OCI-M2 (cell line): ENCODE results near the gene EYA4.
"Not testable (repeated sequence)": the region's sequence is repeated elsewhere in the genome, so short reads cannot be mapped to it uniquely, and the experiment has no call there.

Experiments
- DNase-seq: peaks from one replicate; lab custom pipeline; 2025; ENCODE audit not compliant: unreplicated experiment; lab: John Stamatoyannopoulos, UW

EYA4 gene

GRCh38 chr6:133396984-133397348 is 155.8 kb downstream of the EYA4 start:
- DNase-seq, result no peak

GRCh38 chr6:133397601-133398000 is 156.4 kb downstream of the EYA4 start:
- not testable (repeated sequence) for DNase-seq

- DNase-seq, result no peak
These were observed 158.3 kb downstream of the EYA4 start for GRCh38 chr6:133399426-133399825.

DNA sequence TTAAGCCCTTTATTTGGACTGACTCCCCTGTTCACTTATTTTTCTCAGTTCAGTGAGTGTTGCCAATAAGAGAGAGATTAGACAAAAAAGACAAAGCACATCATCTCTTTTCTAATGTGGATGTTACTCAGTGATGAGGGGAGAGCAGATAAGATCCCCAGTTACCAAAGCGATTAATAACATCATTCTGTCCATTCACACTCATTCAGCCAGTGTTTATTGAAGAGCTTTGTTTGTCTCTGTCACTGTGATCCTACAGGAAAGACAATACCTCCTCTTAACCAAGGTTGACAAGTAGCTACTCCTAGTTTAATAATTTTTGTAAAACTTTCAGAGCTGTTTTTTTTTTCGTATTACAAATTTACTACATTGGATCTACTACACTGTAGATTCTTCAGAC is 163.0 kb downstream of the EYA4 start:
- no peak for DNase-seq

DNA sequence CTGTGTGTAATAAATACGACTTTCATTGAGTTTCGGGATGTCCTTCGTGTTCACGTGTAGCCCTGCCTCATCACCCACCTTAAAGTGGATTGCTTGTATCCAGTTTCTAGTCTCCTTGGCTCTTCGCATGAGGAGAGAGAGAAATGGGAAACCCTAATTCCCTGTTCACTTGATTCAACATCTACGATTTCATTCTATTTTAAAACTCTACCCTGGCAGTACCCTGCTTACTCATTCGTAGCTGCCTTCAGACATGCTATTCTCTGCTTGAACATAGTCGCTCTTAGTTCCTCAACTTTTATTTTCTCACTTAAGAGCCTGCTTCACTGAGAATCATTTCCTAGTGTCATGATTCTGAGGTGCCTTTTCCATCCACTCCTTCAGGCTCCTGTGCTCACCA is 163.6 kb downstream of the EYA4 start:
- DNase-seq, result no peak

GRCh38 chr6:133407320-133408100 is 166.4 kb downstream of the EYA4 start:
- DNase-seq, result no peak

DNA sequence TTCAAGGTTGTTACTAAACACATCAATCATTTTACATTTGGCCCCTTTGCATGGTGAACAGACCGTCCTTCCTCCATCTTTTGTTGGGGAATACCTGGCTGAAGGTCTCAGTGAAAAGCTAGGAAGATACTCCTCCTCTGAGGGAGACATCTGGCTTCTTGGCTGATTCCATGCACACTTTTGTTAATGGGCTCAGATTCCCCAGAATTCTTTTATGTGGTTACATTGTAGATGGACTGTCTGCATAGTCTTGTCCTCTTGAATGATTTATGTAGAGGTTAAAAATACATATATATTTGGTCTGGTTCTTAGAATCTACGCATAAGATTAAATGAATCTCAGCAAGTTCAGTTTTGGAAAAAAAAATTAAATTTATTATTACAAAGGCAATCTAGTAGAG is 167.0 kb downstream of the EYA4 start:
- DNase-seq, result no peak

GRCh38 chr6:133408543-133408942 is 167.4 kb downstream of the EYA4 start:
- DNase-seq, result no peak

DNA sequence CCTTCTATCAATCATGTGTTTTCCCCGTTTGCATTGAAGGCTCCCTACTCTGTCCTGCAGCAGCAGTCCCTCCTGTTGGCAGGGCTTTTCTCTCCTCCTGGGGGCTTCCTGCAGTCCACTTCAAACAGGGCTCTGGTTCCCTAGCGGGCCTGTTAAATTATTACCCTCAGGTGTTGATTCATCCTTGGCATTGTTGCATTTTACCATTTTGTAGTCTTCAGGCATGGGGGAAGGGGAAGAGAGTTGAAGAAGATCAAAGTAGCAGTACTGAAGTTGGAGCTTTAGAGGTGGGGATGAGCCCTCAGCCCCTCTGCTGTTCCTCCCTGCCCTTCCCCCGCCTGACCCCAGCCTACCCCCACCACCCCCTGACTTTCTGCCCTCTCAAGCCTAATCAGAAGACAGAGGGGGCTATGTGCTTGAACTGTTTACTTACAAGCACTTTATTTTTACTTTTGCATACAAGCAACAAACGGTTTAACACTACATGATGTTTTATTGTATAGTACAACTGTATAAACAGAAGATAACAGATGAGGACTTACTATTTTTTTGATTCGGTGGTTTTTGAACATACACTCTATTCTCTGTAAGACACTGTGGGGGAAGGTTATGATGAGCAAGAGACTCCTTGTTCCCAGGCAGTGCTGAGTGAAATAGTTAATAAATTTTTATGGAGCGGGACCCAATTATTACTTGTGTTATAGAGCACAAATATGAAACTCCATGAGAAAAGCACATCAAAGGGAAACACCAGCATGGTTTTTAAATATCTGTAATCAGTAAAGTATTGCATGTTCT is 169.7 kb downstream of the EYA4 start:
- no peak for DNase-seq

DNA sequence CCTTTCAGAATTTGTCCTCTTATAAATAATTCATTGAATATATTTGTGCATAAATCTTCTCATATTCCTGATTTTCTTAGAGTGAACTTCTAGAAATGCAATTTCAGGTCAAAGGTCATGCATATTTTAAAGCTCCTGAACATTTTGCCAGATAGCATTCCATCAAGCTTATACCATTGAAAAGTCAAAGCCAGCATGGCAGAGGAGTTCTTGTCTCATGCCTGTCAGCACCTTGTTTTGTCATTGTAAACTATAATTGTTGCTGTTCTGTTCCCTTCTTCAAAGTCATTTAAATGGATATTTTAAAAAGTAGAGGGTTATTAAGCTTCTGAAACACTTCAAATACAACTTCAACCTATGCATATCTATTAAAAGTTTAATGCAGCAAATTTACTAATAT is 170.6 kb downstream of the EYA4 start:
- DNase-seq, result no peak

- no peak for DNase-seq
These were observed 174.1 kb downstream of the EYA4 start for GRCh38 chr6:133415262-133415661.

DNA sequence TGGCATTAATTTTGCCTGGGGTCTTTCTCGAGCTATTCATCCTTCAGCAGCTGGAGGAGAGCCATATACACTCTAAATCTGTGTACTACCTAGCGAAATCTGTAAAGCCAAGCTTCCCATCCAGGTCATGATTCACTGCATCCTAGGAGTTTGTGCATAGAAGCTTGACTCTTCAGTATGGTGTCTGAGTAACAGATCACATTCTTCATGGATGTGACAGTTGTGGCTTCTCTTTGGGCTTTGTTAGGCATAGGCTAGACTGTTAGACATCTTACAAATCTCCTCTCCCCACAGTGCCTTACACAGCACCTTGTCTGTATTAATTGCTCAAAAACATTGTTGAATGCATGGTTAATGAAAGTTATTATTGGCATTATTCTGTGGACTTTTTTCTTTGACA is 177.0 kb downstream of the EYA4 start:
- DNase-seq, result no peak

DNA sequence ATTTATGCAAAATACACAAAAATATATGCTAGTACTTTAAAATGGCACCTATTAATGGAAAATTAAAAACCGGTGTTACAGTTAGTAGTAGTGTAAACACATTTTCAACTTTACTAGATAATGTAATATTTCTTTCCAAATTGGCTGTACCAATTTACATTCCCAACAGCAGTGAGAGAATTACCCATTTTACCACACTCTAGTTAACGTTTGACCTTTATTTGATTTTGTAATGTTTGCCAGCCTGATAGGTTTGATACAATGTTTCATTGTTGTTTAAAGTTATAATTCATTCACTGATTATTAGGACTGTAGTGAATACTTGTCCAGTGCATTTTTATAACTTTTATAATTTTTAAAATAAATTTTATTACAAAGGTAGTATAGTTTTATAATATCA is 182.1 kb downstream of the EYA4 start:
- DNase-seq, result no peak

GRCh38 chr6:133424359-133424758 is 183.2 kb downstream of the EYA4 start:
- no peak for DNase-seq

DNA sequence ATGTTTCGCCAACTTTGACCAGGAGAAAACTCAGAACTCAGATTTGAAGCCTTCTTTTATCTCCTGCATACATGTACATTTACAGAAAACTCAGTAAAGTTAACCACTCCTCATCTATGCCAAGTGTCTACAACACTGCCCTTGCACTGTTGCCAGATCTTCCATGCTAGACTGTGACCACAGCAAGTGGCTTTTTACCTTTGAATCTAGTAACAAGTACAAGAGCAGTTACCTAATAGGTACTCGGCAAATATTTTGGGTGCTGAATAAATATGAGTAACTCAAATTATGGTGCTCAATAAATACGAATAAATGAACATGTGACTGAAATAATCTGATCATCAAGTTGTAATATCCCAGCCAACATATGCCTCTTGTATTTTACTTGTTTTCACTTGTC is 184.9 kb downstream of the EYA4 start:
- DNase-seq, result no peak

GRCh38 chr6:133428295-133428694 is 187.1 kb downstream of the EYA4 start:
- no peak for DNase-seq

DNA sequence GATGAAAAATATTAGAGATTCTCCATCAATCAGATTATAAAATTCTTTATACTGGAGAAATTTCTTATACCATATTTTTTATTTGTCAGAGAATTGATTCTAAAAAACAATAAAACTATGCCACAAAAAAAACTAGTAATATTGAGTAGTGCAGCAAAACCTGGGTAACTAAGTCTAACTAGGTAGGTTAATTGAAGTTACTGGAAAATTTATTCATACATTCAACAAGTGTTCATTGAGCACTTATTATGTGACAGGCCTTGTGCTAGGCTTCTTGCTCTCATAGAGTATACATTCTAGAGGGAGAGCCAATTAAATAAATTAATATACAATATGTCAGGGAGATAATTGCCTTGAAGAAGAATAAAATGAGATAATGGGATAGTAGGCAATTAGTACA is 189.4 kb downstream of the EYA4 start:
- no peak for DNase-seq

DNA sequence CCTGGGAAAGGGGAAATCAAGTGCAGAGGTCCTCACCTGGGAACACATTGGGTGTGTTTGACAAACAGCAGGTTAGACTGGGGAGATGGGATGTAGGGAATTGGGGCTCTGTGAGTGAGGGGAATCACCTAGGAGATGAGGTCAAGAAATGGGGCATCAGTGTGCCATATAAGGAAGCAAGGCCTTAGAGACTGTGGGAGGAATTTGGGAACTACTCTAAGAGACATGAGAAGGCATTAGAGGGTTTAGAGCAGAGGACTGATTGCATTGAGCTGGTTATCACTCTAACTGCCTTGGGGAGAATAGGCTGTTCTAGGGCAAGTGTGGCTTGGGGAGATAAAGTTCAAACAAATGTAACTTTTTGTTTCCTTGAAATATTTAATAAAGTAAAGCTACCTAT is 189.9 kb downstream of the EYA4 start:
- no peak for DNase-seq

DNA sequence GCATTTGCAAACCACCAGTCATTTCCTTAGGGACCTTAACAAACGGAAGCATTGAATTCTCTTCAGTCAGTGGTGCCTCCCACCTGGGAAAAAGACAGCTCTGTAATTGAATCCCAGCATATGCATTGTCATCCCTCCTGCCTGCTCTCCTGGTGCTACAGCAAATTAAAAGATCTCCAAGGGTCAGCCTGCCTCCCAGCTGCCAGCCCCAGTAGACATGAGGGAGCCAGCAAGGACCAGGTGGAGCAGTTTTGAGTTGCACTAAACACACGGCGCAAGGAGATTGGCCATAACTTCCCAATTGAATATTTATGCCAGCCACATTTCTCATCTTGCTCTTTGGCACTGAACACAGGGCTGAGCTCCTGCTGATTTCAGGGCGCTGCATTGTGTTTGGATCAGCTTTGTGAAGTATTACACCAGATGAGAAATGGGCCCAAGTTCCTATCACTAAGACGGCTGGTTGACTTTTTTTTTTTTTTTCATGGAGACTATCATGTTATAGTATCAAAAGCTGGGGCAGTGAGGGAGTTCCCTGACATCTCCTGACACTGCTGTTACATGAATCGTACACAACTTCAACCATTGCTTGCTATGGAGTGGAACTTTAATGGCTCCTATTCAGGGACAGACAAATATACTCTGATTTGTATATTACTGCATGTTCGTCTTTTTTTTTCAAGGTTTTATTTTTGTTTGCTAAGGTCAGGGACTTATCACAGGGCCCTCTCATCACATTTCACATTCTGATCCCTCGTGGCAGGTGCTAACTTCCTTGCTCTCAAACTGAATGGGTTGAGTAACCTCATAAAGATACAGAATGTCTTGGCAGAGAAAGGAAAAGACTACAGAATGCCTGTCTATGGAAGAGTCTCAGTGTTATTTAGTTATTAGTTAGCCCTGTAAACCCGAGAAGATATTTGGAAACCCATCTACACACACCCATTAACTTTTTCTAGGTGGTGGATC is 191.1 kb downstream of the EYA4 start:
- DNase-seq, result no peak

DNA sequence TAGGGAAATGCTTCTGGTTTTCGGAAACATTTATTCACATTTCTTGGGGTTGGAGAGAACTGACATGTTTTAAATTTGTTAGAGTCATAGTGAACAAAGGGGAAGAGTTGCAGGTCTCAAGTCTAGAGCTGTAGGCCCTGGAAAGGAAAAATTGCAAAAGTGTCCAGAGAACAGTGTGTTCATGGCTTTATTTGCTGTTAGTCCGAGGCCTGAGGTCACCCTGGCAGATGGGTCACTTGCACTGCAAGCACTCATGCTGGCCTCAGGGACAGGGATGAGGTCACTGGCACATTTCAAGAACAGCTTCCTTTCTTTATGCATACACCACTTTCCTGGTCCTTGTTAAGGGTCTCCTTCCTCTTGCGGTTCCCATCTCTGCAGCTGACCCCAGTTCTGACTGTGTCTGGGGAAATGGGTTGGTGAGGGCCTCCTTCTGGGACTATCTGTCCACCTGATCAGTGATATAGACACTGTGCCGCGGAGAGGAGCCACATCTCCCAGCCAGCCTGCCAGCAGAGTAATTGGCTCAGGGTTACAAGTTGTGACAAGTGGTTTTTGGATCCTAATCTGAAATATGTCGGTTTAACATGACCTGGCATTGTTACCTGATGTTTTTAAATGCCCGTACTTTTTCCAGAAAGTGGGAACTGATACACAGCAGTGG is 194.0 kb downstream of the EYA4 start:
- DNase-seq, result no peak

- no peak for DNase-seq
These were observed 195.5 kb downstream of the EYA4 start for GRCh38 chr6:133436652-133437051.
